Mesendoderm (in vitro differentiated cells): ENCODE measurements around the gene PRR15L.

Experiments
- DNase-seq: peaks from one replicate; pipeline ENCODE4 v3.0.0; 2013
- H2AK5ac ChIP-seq: 2 replicates; pipeline ENCODE4 v1.6.1; 2013; ENCODE audit warnings: low read length, inconsistent platforms
- H2BK120ac ChIP-seq: 2 replicates; pipeline ENCODE4 v1.6.1; 2013; ENCODE audit warnings: low read depth, mild to moderate bottlenecking, low read length, moderate library complexity, mixed read lengths
- H2BK15ac ChIP-seq: replicated peaks from 2 replicates; pipeline ENCODE4 v1.6.1; 2013; ENCODE audit warnings: low read depth, mild to moderate bottlenecking, moderate library complexity
- H2BK5ac ChIP-seq: 2 replicates; pipeline ENCODE4 v1.6.1; 2013; ENCODE audit warnings: low read length, inconsistent platforms
- H3K18ac ChIP-seq: 2 replicates; pipeline ENCODE4 v1.6.1; 2013; ENCODE audit warnings: mild to moderate bottlenecking, low read length, mixed read lengths
- H3K23ac ChIP-seq: one replicate; pipeline ENCODE4 v1.6.1; 2013; ENCODE audit warnings: low read length
- H3K27ac ChIP-seq: 2 replicates; pipeline ENCODE4 v1.5.1; 2013; ENCODE audit warnings: low read depth, mild to moderate bottlenecking, inconsistent platforms, low read length, moderate library complexity
- H3K27me3 ChIP-seq: 2 replicates; pipeline ENCODE4 v1.6.1; 2013; ENCODE audit warnings: low read length, control low read depth, mild to moderate bottlenecking, inconsistent platforms; ENCODE audit not compliant: insufficient read depth, poor library complexity
- H3K36me3 ChIP-seq: 2 replicates; pipeline ENCODE4 v1.6.1; 2013; ENCODE audit warnings: low read length, inconsistent platforms; ENCODE audit not compliant: control insufficient read depth, insufficient read depth
- H3K4ac ChIP-seq: one replicate; pipeline ENCODE4 v1.6.1; 2013; ENCODE audit warnings: low read depth, mild to moderate bottlenecking, low read length, moderate library complexity
- H3K4me1 ChIP-seq: 2 replicates; pipeline ENCODE4 v1.6.1; 2013; ENCODE audit warnings: low read depth, low read length, inconsistent platforms; ENCODE audit not compliant: control insufficient read depth
- H3K4me2 ChIP-seq: 2 replicates; pipeline ENCODE4 v1.6.1; 2013; ENCODE audit warnings: low read length
- H3K4me3 ChIP-seq: 2 replicates; pipeline ENCODE4 v1.5.1; 2013; ENCODE audit warnings: mild to moderate bottlenecking, low read length
- H3K56ac ChIP-seq: one replicate; pipeline ENCODE4 v1.6.1; 2013; ENCODE audit warnings: low read length
- H3K79me1 ChIP-seq: 2 replicates; pipeline ENCODE4 v1.6.1; 2013; ENCODE audit warnings: low read length, inconsistent platforms
- H3K79me2 ChIP-seq: 2 replicates; pipeline ENCODE4 v1.6.1; 2013; ENCODE audit warnings: mild to moderate bottlenecking, low read length; ENCODE audit not compliant: control insufficient read depth, insufficient read depth
- H3K9ac ChIP-seq: 2 replicates; pipeline ENCODE4 v1.6.1; 2013; ENCODE audit warnings: low read length, inconsistent platforms
- H4K5ac ChIP-seq: one replicate; pipeline ENCODE4 v1.6.1; 2013; ENCODE audit warnings: low read length
- H4K8ac ChIP-seq: one replicate; pipeline ENCODE4 v1.6.1; 2013; ENCODE audit warnings: low read depth, mild to moderate bottlenecking, control low read depth, low read length, moderate library complexity
- WGBS: extraction: QIAGEN DNeasy Blood & Tissue Kit; methylation state at CpG from one replicate; pipeline ENCODE4 v1.1.7; 2013; ENCODE audit warnings: low lambda C conversion rate, missing lambda C conversion rate; ENCODE audit not compliant: insufficient coverage; ENCODE audit errors: extremely low coverage; 5-methylcytosine and 5-hydroxymethylcytosine counted together

The PRR15L gene

DNA sequence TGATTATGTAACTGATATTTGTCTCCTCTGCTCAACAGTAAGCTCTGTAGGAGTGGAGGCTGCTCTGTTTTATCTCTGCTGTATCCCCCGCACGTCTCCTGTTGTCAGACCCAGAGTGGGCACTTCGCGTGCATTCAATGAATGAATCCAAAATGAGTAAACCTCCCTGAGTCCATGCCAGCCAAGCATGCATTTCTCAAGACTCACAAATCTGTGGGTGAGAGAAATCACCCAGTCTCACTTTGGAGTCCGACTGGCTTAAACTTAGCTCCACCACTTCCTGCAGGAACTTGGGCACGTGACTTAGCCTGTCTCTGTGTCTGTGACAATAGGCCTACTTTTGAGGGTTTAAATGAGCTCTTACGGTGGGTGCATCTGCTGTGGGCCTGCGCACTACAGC is 12.6 kb downstream of the PRR15L start:
- H3K4ac ChIP-seq = no peak overlapping the region
- no CpG with 5 or more reads among the region's 8 CpGs for WGBS
- no peak overlapping the region for H3K4me2 ChIP-seq
- no peak overlapping the region for H3K4me3 ChIP-seq
- H4K5ac ChIP-seq = no peak overlapping the region
- no peak overlapping the region for H2BK120ac ChIP-seq
- H3K36me3 ChIP-seq = no peaks in the 10 kb centered on the region
- no peak overlapping the region for H3K23ac ChIP-seq
- H4K8ac ChIP-seq = no peak overlapping the region
- H3K79me2 ChIP-seq = no peaks in the 10 kb centered on the region
- no peak overlapping the region for H3K27ac ChIP-seq
- H2BK5ac ChIP-seq = no peak overlapping the region
- DNase-seq = no peak
- no peaks in the 10 kb centered on the region for H3K79me1 ChIP-seq
- H2BK15ac ChIP-seq = no peak overlapping the region
- no peak overlapping the region for H3K9ac ChIP-seq
- peaks cover 2% of the 10 kb centered on the region for H3K4me1 ChIP-seq
- no peaks in the 10 kb centered on the region for H3K27me3 ChIP-seq
- no peak overlapping the region for H2AK5ac ChIP-seq
- H3K18ac ChIP-seq = no peak overlapping the region
- H3K56ac ChIP-seq = no peak overlapping the region

DNA sequence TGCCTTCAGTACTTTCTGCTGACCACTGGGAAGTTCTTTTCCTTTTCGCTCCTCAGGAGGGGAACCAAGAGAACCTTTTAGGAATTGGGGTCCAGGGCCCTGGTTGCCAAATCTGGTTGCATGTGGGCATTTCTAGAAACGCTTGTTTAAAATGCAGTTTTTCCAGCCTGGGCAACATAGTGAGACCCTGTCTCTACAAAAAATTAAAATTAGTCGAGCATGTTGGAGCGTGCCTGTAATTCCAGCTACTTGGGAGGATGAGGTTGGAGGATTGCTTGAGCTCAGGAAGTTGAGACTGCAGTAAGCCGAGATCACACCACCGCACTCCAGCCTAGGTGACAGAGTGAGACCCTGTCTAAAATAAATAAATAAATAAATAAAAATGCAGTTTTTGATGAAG is 15.1 kb downstream of the PRR15L start:
- H3K4me3 ChIP-seq = no peak overlapping the region
- H2BK120ac ChIP-seq = no peak overlapping the region
- no peak overlapping the region for H3K23ac ChIP-seq
- no peaks in the 10 kb centered on the region for H3K36me3 ChIP-seq
- no peak overlapping the region for H3K56ac ChIP-seq
- H3K18ac ChIP-seq = no peak overlapping the region
- no peaks in the 10 kb centered on the region for H3K27me3 ChIP-seq
- no peak overlapping the region for H3K27ac ChIP-seq
- H3K4me2 ChIP-seq = no peak overlapping the region
- no peak for DNase-seq
- no peak overlapping the region for H3K4ac ChIP-seq
- no peak overlapping the region for H2BK5ac ChIP-seq
- H4K5ac ChIP-seq = no peak overlapping the region
- no peaks in the 10 kb centered on the region for H3K79me2 ChIP-seq
- H2AK5ac ChIP-seq = no peak overlapping the region
- H3K4me1 ChIP-seq = no peaks in the 10 kb centered on the region
- H4K8ac ChIP-seq = no peak overlapping the region
- no peak overlapping the region for H3K9ac ChIP-seq
- WGBS = no CpG with 5 or more reads among the region's 6 CpGs
- H2BK15ac ChIP-seq = no peak overlapping the region
- H3K79me1 ChIP-seq = no peaks in the 10 kb centered on the region

DNA sequence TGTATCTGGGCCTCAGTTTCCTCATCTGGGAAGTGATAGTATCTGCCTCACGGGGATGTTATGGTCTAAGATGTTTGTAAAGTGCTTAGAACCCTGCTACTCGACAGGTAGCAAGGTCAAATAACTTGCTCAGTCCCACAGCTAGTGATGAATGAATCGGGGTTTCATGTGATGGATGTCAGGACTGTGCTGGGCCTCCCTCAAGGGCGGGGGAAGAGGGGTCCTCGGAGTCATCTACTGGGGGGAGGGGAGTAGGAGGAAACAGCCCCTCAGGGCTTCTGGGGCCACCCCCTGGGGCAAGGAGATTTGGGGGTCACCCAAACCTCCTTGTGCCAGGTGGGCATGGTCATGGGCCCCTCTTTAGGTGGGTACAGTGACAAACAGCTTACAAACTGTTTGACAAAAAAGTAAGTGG is 15.6 kb downstream of the PRR15L start:
- Histone ChIP-seq H3K9ac (no peak overlapping the region), H3K79me1 (no peaks in the 10 kb centered on the region), H3K4ac (no peak overlapping the region), H4K8ac (no peak overlapping the region), H2BK15ac (no peak overlapping the region), H2BK5ac (no peak overlapping the region), H3K4me1 (no peaks in the 10 kb centered on the region), H3K27ac (no peak overlapping the region), H3K36me3 (no peaks in the 10 kb centered on the region), H4K5ac (no peak overlapping the region), H2AK5ac (no peak overlapping the region), H3K27me3 (no peaks in the 10 kb centered on the region), H3K4me3 (no peak overlapping the region), H3K79me2 (no peaks in the 10 kb centered on the region), H3K23ac (no peak overlapping the region), H3K18ac (no peak overlapping the region), H2BK120ac (no peak overlapping the region), H3K4me2 (peak overlapping the region; percentile 4), H3K56ac (peak overlapping the region; percentile 37)
- no peak for DNase-seq
- no CpG with 5 or more reads among the region's 5 CpGs for WGBS

DNA sequence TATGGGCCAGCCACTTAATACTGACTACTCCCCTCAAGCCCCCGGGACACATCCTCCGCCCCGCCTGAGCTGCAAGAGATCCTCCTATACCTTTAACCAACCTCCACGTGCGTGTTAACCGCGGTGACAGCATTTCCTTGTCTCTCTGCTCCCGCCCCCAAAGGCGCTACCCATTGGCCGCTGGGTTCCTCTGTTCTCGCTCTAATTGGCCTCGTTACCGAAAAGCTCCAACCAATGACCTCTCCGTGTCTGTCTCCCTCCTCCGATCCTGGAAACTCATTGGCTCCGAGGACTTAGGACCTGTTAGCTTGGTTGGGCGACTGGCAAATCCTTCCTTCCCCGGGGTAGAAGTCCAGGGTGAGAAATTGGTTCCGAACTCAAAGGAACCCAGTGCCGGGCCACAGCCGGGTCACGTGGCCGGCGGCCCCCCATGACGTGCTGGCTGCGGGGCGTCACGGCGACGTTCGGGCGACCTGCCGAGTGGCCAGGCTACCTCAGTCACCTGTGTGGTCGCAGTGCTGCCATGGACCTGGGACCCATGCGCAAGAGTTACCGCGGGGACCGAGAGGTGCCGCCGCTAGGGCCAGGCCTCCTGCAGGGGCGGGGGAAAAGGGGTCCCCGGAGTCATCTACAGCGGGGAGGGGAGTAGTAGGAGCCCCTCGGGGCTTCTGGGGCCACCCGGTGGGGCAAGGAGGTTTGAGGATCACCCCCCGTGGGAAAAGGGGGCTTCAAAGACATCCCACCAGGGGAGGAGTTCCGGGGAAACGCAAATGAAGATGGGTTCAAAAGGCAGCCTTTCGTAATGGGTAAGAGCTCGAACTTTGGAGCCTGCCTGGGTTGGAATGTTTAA is 16.2 kb downstream of the PRR15L start, which contains the start of gene PNPO:
TSS of gene PNPO (plus strand) at position 326 of the 850 bp plus-strand sequence. CDS start at position 431, 105 bp downstream.
- H2BK5ac ChIP-seq = no peak within 1 kb of the TSS
- no peaks in the 10 kb centered on the region for H3K79me2 ChIP-seq
- H3K9ac ChIP-seq = peak within 1 kb of the TSS; percentile 55
- no peaks in the 10 kb centered on the region for H3K79me1 ChIP-seq
- H3K4me1 ChIP-seq = no peaks in the 10 kb centered on the region
- no peak within 1 kb of the TSS for H4K8ac ChIP-seq
- H3K56ac ChIP-seq = peak within 1 kb of the TSS; percentile 83
- DNase-seq = peak; percentile 97
- H4K5ac ChIP-seq = peak within 1 kb of the TSS; percentile 81
- peak within 1 kb of the TSS; percentile 40 for H3K4me3 ChIP-seq
- no peak within 1 kb of the TSS for H3K4ac ChIP-seq
- H2AK5ac ChIP-seq = no peak within 1 kb of the TSS
- no peak within 1 kb of the TSS for H3K18ac ChIP-seq
- H2BK15ac ChIP-seq = no peak within 1 kb of the TSS
- no peaks in the 10 kb centered on the region for H3K36me3 ChIP-seq
- H2BK120ac ChIP-seq = no peak within 1 kb of the TSS
- peak within 1 kb of the TSS; percentile 4 for H3K4me2 ChIP-seq
- H3K27me3 ChIP-seq = no peaks in the 10 kb centered on the region
- H3K23ac ChIP-seq = no peak within 1 kb of the TSS
- WGBS = no CpG with 5 or more reads among the region's 50 CpGs
- no peak within 1 kb of the TSS for H3K27ac ChIP-seq

DNA sequence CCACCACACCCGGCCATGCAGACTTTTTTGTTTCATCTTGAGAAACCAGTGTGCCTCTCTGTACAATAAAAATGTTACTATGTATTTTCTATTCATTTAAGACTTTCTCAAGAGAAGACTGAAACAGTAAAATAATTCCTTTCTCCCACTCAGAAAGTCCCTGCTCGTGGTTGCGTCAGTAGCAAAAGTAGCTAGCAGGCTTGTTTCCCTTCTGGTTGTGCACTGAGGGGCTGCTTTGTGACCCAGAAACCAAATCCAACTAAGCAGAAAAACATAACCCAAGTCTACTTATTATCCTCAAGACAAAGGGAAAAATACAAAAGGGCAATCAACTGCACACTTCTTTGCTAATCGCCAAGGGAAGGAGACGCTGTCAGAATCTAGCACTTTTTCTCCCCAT is 19.7 kb downstream of the PRR15L start:
- Histone ChIP-seq H4K5ac (no peak overlapping the region), H3K4ac (no peak overlapping the region), H2BK120ac (no peak overlapping the region), H3K4me2 (no peak overlapping the region), H3K79me2 (no peaks in the 10 kb centered on the region), H3K4me3 (no peak overlapping the region), H3K27me3 (no peaks in the 10 kb centered on the region), H3K4me1 (no peaks in the 10 kb centered on the region), H4K8ac (no peak overlapping the region), H3K23ac (no peak overlapping the region), H3K36me3 (no peaks in the 10 kb centered on the region), H3K9ac (no peak overlapping the region), H3K56ac (no peak overlapping the region), H3K27ac (no peak overlapping the region), H2AK5ac (no peak overlapping the region), H3K79me1 (no peaks in the 10 kb centered on the region), H2BK15ac (no peak overlapping the region), H3K18ac (no peak overlapping the region), H2BK5ac (no peak overlapping the region)
- DNase-seq = no peak
- no CpG with 5 or more reads among the region's 5 CpGs for WGBS
